Raji (cell line): ENCODE data around the gene CPA4.

ENCODE experiments used
- POLR2A ChIP-seq: IDR thresholded peaks from 2 replicates; pipeline ENCODE4 v1.6.1; 2011; ENCODE audit warnings: low read depth, low read length, control low read depth; ENCODE audit not compliant: insufficient read depth

CPA4 gene

GRCh38 chr7:130292682-130293257, at the start of gene CPA4:
Gene CPA4, plus strand, starts transcription at chr7:130293161. Its CDS starts 20 bp downstream, at chr7:130293181.
- no peak for TF ChIP-seq POLR2A

GRCh38 chr7:130254555-130254954, 38.4 kb upstream of the CPA4 start:
- no peak for TF ChIP-seq POLR2A

- TF ChIP-seq POLR2A: no peak
These were observed 36.3 kb upstream of the CPA4 start for GRCh38 chr7:130256704-130257103.

GRCh38 chr7:130258494-130259078, 34.4 kb upstream of the CPA4 start:
- no peak for TF ChIP-seq POLR2A

- no peak for TF ChIP-seq POLR2A
These were observed 30.5 kb upstream of the CPA4 start for GRCh38 chr7:130262448-130262847.

- TF ChIP-seq POLR2A: no peak
These were observed 29.8 kb upstream of the CPA4 start for GRCh38 chr7:130263130-130263529.

GRCh38 chr7:130266258-130266960, 26.6 kb upstream of the CPA4 start, which contains the start of gene CPA2:
Gene CPA2, plus strand, starts transcription at chr7:130266863. Its CDS starts 19 bp downstream, at chr7:130266882.
- TF ChIP-seq POLR2A: no peak

- no peak for TF ChIP-seq POLR2A
These were observed 26.0 kb upstream of the CPA4 start for GRCh38 chr7:130266961-130267321.

- TF ChIP-seq POLR2A: no peak
These were observed 24.3 kb upstream of the CPA4 start for GRCh38 chr7:130268463-130269317.

- TF ChIP-seq POLR2A: no peak
These were observed 23.7 kb upstream of the CPA4 start for GRCh38 chr7:130269318-130269694.

GRCh38 chr7:130270947-130271800, 21.8 kb upstream of the CPA4 start:
- no peak for TF ChIP-seq POLR2A

- TF ChIP-seq POLR2A: no peak
These were observed 20.4 kb upstream of the CPA4 start for GRCh38 chr7:130272381-130273080.

- no peak for TF ChIP-seq POLR2A
These were observed 19.7 kb upstream of the CPA4 start for GRCh38 chr7:130273081-130273932.
